HTR-8/SVneo (cell line): ENCODE results near the gene TBC1D8.
"Not testable (repeated sequence)": the region's sequence is repeated elsewhere in the genome, so short reads cannot be mapped to it uniquely, and the experiment has no call there.

Experiments
- DNase-seq: peaks from one replicate; pipeline ENCODE4 v3.0.0; 2011; ENCODE audit warnings: low spot score, mixed read lengths; ENCODE audit not compliant: insufficient read length
- FAIRE-seq: peaks from 2 replicates; lab custom pipeline; 2011; peaks lifted over from hg19 to GRCh38; lab: Jason Lieb, UNC

Gene TBC1D8

DNA sequence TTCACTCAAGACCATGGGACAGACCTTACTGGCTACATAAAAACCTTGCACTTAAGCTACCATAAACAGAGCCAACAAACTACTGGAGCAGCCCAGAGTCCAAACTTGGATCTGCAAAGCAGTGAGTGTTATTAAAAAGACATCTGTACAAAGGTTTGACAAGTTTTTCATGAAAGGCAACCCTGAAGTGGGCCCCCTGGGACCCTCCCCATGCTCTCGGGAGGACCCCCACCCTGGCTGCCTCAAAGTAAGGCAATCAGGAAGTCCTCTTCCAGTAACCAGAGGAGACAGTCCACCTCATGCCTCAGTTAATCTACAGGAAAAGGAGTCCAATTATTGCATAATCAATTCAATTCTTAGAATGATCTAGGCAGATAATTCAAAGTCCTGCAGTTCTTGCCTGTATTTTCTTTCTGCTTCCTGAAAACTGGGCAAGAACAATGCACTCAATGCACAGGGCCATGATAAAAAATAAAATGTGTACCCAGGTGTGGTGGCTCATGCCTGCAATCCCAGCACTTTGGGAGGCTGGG lies 69.7 kb downstream of the TBC1D8 start:
- FAIRE-seq (no peak), DNase-seq (no peak)

DNA sequence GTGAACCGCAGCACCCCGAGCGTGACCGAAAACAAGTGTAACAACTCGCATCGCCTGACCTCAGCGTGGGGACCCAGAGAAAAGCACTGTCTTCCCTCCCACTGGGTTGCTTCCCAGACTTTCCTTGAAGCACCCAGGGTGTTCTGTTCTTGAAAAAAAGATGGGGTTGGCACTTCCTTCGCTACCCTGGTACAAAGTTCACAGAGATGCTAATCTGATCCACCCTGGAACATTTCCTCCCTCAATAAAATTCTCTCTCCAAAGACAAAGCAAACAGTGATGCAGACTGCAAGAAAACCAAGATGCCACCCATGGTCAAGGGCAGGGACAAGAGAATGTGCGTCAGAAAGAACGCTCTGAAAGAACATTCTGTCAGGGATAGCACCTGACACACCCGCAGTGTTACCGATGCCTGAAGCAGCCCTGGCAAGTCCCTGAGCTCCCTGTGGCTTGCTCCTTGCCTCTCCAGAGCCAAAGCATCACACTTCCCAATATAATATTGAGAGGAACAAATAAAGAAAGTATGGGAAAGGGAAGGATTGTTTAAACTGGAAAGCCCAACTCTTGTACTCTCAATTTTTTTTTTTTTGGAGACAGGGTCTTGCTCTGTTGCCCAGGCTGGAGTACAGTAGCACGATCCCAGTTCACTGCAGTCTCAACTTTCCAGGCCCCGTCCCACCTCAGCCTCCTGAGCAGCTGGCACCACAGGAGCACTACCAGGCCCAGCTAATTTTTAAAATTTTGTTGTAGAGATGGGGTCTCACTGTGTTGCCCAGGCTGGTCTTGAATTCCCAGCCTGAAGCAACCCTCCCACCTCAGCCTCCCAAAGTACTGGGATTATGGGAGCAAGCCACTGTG lies 70.7 kb downstream of the TBC1D8 start:
- no peak for DNase-seq
- no peak for FAIRE-seq

DNA sequence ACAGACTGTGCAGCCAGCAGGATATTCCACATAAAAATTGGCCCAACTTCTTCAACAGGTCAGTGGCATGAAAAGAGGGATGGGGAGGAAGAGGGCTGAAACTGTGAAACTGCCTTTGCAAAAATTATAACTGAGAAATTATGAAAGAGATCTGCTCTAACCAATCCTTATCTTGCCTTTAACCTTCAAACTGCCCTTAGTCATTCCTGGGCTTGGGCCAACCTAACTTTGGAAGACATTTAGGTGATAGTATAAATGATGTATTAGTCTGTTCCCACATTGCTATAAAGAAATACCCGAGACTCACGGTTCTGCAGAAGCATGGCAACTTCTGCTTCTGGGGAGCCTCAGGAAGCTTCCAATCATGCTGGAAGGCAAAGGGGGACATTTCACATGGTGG lies 74.6 kb downstream of the TBC1D8 start:
- FAIRE-seq (no peak), DNase-seq (no peak)

DNA sequence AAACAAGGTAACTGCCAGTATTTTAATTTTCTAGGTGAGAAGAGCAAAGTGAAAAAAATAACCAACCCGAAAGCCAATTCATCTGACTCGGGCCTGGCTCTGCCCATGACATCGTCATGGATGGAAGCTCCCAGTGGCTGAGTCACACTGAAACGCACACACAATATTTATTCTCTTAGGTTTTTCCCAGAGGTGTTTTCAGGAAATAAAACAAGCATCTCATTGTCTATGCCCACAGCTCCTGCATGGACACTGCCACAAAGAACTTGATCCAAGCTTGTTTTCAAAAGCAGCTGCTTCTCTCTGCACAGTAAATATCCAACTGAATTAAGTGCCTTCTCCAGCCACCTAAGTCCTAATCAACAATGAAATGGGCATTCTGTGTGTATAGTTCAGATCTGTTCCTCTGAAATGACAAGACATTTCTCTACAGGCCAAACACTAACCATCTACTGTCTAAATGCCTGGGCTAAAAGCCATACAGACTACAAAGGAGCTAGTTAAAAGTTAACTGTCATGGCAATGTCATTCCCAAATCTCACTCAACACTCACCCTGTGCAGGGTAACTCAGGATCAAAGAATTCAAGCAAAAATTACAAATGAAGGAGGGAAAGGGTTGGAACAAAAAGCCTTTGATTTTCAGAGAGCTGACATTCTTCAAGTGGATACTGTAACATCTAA lies 86.2 kb downstream of the TBC1D8 start:
- no peak for FAIRE-seq
- DNase-seq: peak; percentile 27

DNA sequence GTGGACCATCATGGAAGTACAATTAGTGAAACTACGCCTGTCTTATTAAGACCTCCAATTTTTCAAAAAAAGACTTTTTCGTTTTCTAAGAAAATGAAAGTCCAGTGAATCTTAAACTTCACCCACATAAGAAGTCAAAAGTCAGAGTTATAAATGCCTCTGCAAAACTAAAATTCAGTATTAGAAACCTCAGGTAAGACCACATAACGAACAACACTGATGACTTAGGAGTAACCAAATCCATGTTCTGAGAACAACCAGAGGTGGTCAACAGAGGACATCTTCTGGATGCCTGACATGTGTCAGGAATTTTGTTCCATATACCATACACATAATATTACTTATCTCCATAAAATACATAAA lies 86.7 kb downstream of the TBC1D8 start:
- FAIRE-seq (no peak), DNase-seq (no peak)

DNA sequence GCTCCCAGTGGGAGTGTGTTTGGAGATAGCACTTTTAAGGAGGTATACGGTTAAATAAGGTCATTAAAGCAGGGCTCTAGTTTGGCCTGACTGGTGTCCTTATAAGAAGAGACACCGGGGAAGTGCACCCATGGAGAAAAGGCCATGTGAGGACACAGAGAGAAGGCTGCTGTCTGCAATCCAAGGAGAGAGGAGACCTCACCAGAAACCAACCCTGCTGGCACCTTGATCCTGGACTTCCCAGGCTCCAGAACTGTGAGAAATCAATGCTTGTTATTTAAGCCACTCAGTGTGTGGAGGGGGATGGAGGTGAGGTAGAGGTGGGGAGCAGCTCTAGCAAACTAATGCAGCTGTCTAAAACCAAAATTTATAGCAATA lies 87.1 kb downstream of the TBC1D8 start:
- DNase-seq (no peak), FAIRE-seq (no peak)

DNA sequence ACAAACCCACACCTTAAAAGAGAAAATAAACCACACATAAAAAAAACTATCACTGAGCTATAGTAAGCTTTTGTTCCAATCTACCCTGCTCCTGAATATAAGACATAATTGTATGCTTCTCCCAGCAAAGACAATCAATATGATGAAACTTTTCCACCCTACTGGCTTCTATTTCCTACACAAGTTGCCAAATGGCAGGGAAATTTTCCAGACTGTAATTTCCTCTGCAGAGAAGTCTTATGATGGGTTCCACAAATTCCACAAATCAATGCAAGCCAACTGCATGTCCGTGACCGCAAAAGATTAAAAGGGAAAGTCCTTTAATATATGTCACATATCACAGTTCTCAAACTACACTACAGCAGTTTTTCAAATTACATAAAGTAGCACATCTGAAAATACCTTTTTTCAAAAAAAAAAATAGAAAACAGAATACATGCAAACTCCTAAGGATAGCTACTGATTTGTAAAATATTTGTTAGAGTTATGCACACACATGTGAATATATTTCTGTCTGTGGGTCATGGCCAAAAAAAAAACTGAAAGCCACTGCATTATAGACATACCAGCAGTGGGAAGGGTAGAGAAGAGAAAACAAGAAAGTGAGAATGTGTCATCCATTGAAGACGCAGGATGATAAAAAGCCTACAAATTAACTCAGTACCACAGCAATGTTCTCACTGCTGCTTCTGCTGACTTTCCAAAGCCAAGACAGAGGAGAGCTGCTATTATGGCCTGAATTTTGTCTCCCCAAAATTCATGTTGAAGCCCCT lies 87.6 kb downstream of the TBC1D8 start:
- DNase-seq (no peak), FAIRE-seq (no peak)

DNA sequence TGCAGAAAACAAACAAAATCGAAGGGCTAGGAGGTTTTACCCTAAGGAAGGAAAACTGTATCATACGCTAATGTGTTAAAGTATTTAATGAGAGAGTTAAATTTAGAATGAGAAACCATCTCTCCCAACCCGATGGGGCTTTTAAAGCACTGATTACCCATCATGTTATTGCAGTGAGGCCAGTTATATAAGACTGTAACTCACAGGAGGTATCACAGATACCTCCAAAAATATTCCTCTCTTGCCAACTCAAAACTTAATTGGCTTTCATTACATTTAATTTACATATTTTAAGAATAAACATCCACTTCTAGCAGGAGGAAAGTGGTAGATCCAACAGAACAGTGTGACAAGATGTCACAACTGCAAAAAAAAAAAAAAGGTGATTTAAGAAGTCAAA lies 92.8 kb downstream of the TBC1D8 start:
- FAIRE-seq (no peak), DNase-seq (no peak)

DNA sequence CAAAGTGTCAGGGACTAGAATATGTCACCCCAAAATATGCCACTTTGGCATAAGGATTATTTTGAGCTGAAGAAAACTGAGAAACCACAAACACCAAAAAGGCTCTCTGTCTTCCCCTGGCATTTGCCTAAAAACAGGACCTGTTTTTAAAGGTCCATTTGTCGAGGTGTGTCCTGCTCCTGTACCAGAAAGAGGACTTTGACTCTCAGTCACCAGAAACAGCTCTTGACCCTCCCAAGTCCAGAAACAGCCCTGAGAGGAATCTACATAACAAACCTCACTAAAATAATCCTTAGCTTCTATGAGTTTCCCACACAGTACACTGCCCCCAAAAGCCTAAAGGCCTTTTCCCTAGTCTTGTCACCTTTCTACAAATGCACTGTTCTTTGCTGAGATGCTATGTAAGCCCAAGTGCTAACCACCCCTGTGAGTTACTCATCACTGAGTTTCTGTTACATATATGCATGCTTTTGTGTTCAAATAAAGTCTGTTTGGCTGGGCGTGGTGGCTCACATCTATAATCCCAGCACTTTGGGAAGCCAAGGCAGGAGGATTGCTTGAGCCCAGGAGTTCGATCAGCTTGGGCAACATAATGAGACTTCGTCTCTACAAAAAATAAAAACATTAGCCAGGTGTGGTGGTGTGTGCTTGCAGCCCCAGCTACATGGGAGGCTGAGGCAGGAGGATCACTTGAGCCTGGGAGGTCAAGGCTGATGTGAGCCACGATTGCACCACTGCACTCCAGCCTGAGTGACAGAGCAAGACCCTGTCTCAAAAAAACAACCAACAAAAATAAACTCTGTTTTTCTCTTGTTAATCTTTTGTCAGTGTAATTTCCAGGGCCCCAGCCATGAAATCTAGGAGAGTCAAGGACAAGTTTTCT lies 93.9 kb downstream of the TBC1D8 start:
- DNase-seq (no peak), FAIRE-seq (no peak)

DNA sequence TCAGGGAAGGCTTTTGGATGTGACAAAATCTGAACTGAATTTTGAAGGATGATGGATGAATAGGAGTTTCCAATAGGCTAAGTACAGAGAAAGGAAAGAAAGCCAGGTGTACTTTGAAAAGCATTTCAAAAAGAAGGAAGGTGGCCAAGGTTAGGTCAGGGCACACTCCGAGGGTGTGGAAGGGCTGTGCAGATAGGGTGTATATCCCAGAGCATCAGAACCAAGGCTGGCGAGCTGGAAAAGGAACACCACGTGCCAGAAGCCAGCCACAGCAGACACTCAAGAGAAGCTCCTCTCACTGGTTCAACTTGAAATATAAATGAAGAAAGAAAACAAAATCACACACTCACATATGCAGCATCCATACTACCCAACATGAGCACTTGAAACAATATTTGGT lies 98.1 kb downstream of the TBC1D8 start:
- FAIRE-seq (no peak), DNase-seq (no peak)

DNA sequence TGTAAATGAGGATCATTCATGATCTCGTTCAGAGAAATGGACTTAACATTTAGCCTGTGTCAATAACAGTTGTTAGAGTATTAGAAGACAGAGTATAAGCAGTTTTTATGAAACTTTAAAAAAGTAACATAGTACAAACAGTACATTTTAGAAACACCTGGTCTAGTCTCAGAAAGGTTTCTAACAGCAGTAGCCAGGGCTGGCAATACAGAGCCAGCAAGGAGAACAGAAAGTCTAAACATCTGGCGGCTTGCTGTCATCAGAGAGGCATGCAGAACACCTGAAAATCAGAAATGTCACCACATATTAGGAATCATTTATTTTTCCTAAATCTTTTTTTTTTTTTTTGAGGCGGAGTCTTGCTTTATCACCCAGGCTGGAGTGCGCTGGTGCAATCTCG lies 99.0 kb downstream of the TBC1D8 start:
- DNase-seq: no peak

DNA sequence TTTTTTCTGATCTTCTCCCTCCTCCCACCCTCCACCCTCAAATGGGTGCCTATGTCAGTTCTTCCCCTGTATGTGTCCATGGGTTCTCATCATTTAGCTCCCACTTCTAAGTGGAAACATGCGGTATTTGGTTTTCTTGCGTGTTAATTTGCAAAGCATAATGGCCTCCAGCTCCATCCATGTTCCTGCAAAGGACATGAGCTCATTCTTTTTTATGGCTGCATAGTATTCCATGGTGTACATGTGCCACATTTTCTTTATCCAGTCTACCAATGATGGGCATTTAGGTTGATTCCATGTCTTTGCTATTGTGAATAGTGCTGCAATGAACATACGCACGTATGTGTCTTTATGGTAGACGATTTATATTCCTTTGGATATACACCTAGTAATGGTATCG lies 100.3 kb downstream of the TBC1D8 start:
- FAIRE-seq, DNase-seq: not testable (repeated sequence)

More for the DNA sequence above, 99.0 kb downstream of the TBC1D8 start:
- FAIRE-seq: no peak

DNA sequence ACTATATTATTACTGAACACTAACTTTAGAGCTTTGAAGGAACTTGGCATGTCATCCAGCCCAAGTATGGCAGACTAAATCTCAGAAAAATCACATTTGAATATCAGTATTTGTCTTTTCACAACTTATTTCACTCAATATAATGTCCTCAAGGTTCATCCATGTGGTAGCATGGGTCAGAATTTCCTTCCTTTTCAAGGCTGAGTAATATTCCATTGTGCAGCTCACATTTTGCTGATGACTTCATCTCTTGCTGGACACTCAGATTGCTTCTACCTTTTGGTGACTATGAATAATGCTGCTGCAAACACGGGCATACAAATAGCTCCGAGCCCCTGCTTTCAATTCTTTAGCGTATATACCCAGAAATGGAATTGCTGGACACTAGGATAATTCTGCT lies 102.4 kb downstream of the TBC1D8 start:
- FAIRE-seq (no peak), DNase-seq (no peak)

DNA sequence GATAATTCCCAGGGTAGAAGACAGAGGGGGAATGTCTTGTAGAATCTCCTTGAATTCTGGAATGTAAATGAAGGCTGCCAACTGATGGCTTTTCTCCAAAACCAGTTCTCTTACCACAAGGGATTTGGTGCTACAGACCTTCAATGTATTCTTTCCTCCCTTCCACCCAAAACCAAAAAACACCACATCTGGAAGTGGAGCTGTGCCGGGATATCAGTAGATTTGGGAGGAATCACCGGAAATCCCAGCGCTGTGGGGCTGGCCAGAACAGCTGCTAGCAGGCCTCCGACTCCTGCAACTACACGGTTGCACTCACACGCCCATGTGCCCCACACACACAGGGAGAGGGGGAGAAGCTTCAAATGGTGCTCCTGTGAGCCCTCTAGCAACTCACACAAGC lies 103.4 kb downstream of the TBC1D8 start:
- no peak for DNase-seq
- FAIRE-seq: no peak

DNA sequence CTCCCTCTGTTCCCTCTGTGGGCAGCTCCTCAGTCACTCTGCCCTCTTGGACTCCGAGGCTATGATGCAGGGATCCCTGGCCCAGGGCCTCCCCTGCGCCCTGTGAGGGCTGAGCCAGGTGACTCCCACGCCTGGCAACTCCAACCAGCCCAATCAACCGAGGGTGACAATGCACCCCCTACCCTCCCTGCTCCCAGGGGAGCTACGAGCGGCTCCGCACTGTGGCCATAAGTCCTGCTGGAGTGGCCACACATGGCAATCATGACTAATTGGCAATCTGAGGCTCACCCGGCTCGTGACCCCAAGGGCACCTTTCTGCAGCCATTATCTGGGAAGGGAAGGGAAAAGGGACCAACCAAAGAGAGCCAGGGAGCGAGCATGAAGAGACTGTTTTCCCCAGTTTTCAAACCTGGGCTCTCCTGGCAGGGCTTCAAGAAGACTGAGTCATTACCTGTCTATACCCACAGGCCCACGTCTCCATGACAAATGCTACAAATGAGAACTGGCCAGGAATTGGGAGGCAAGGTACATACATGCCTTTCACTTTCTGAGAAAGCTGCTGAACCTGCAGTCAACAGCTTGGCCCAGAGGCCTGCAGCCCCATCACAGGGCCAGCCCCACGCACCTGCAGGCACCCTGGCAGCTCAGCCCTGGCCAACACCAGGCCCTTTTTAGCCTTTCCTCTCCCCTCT lies 104.0 kb downstream of the TBC1D8 start:
- no peak for DNase-seq
- FAIRE-seq: no peak

DNA sequence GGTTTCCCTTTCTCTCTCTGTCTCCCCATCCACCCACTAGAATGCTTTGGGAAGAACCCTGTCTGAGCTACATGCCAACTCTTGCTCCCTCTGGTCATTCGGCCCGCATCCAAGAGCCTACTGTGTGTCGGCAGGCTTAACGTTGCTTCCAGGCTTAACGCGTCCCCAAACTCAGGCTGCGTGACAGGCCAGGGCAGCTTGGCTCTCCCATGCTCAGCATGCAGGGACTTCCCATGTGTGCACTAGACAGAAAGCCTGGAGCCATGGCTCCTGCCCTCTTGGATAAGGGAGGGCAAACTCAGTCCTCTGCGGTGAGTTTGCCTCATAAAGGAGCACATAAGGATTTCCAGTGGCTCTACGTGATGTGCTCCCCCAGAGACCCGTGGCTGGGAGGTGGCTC lies 105.9 kb downstream of the TBC1D8 start:
- FAIRE-seq: no peak
- no peak for DNase-seq

DNA sequence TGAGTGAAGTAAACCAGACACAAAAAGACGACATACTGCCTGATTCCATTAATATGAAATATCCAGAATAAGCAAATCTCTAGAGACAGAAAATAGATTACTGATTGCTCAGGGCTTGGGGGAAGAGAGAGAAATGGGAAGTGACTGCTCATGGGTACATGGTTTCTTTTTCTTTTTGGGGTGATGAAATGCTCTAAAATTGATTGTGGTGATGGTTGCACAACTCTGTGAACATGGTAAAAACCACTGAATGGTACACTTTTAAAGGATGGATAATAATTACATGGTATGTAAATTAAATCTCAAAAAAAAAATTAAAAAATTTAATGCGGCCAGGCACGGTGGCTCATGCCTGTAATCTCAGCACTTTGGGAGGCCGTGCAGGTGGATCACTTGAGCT lies 109.8 kb downstream of the TBC1D8 start:
- FAIRE-seq (no peak), DNase-seq (no peak)

DNA sequence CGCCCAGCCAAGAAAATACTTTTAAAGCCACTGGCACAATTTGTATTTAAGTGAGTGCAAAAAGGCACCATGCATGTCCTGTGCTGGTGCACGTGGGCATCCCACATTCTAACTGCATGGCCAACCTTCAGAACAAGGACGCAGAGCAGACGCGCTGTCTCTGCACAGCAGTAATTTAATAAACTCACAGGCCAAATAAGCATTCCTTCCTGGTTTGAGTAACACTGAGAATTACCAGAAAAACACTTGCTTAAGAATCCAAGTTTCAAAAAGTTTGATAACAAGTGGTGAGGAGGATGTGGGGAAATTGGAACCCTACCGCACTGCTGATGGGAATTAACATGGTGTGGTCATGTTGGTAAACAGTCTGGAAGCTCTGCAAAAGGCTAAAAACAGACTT lies 110.4 kb downstream of the TBC1D8 start:
- DNase-seq (no peak), FAIRE-seq (no peak)

DNA sequence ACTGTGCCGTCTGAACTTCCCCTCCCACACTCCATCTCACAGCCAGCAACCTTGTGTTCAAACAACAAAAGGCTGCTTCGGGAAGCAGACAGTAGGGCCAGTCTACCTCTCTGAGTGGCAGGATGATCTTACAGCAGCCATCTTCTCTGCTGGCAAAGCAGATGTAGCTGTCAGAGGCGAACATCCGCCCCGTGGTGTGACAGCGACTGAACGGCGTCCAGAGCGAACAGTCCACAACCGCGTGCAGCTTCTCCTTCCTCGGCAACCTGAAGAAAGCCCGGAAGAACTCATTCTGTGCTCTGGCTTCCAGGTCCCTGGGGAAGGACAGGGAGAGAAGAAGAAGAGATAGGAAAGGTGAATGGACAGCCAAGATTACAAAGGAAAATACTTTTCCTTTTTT lies 111.1 kb downstream of the TBC1D8 start:
- no peak for DNase-seq
- no peak for FAIRE-seq
